HG03342 (cell line): Measurements from ENCODE around the gene TOGARAM2.
"Not testable (repeated sequence)": the region's sequence is repeated elsewhere in the genome, so short reads cannot be mapped to it uniquely, and the experiment has no call there.

ENCODE experiments used
- ATAC-seq: cut with Tn5 transposase; IDR thresholded peaks from one replicate; pipeline ENCODE4 v1.9.1; 2021; ENCODE audit warnings: mild to moderate bottlenecking, moderate library complexity; ENCODE audit not compliant: unreplicated experiment

The TOGARAM2 gene

GRCh38 chr2:28976584-28976983, 4.5 kb upstream of the TOGARAM2 start:
- no peak for ATAC-seq

GRCh38 chr2:28977176-28977875, 3.8 kb upstream of the TOGARAM2 start:
- ATAC-seq: no peak

- not testable (repeated sequence) for ATAC-seq
Measured at GRCh38 chr2:28978001-28978400, 3.1 kb upstream of the TOGARAM2 start.

- ATAC-seq: no peak
Measured at GRCh38 chr2:28978606-28979005, 2.5 kb upstream of the TOGARAM2 start.

- no peak for ATAC-seq
Measured at GRCh38 chr2:28979041-28979440, 2.1 kb upstream of the TOGARAM2 start.

GRCh38 chr2:28979576-28980366, 1.3 kb upstream of the TOGARAM2 start:
- no peak for ATAC-seq

- no peak for ATAC-seq
Measured at GRCh38 chr2:28980368-28981015, 606 bp upstream of the TOGARAM2 start.

- ATAC-seq: no peak
Measured at GRCh38 chr2:28981620-28982376, 700 bp downstream of the TOGARAM2 start.

GRCh38 chr2:28982381-28982950, 1.4 kb downstream of the TOGARAM2 start:
- ATAC-seq: no peak

- ATAC-seq: no peak
Measured at GRCh38 chr2:28986429-28986828, 5.3 kb downstream of the TOGARAM2 start.

GRCh38 chr2:28989973-28990372, 8.9 kb downstream of the TOGARAM2 start:
- no peak for ATAC-seq

GRCh38 chr2:28990445-28990844, 9.3 kb downstream of the TOGARAM2 start:
- no peak for ATAC-seq

- ATAC-seq: no peak
Measured at GRCh38 chr2:28991021-28991420, 9.9 kb downstream of the TOGARAM2 start.

- no peak for ATAC-seq
Measured at GRCh38 chr2:28991460-28991859, 10.4 kb downstream of the TOGARAM2 start.

GRCh38 chr2:28993206-28993960, 12.3 kb downstream of the TOGARAM2 start:
- ATAC-seq: no peak

GRCh38 chr2:28994074-28994473, 13.0 kb downstream of the TOGARAM2 start:
- ATAC-seq: no peak

GRCh38 chr2:28994679-28995078, 13.6 kb downstream of the TOGARAM2 start:
- no peak for ATAC-seq

GRCh38 chr2:28995765-28996750, 15.0 kb downstream of the TOGARAM2 start:
- no peak for ATAC-seq
